CD4-positive, alpha-beta T cell treated with Interleukin-21 for 1 hour (primary cell): ENCODE data around the gene RASAL2.
"Not testable (repeated sequence)": the region's sequence is repeated elsewhere in the genome, so short reads cannot be mapped to it uniquely, and the experiment has no call there.

Experiments used
- DNase-seq: peaks from one replicate; pipeline ENCODE4 v3.0.0-alpha.2; 2020

The RASAL2 gene

DNA sequence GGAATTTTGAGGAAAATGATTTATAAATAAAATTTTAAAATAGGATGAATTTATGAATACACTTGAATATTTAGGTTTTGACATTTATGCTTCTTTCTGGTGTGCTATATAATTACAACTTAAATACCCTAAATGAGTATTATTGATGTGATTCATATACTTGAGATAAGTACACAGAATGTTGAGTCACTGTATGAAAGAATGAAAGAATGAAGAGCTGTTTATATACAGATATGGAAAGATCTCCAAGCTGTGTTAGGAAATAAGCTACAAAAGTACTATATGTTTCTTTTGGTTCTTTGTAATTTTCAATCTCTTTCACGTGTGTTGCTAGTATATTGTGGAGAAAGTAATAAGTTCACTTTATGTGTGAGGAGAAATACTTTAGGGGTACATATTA is 147.2 kb downstream of the RASAL2 start:
- no peak for DNase-seq

DNA sequence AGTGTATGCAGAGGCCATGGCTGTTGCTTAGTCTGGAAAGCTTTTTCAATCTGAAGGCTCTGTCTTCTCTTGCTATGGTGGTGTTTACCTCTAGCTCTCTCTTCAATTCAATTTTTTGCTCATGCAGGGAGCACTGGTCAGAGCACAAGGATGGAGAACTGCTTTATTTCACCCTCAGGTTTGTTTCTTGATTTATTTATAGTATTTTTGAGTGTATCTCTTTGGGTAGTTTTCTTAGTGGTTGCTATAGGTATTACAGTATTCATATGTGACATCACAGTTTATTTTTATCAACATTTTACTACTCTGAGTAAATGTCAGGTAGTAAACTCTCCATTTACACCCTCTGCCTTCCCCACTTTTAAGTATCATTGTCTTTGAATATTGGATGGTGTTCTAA is 147.9 kb downstream of the RASAL2 start:
- DNase-seq, result no peak

GRCh38 chr1:178243119-178243518 is 149.2 kb downstream of the RASAL2 start:
- DNase-seq, result no peak

- no peak for DNase-seq
Measured at GRCh38 chr1:178243890-178244289, 150.0 kb downstream of the RASAL2 start.

DNA sequence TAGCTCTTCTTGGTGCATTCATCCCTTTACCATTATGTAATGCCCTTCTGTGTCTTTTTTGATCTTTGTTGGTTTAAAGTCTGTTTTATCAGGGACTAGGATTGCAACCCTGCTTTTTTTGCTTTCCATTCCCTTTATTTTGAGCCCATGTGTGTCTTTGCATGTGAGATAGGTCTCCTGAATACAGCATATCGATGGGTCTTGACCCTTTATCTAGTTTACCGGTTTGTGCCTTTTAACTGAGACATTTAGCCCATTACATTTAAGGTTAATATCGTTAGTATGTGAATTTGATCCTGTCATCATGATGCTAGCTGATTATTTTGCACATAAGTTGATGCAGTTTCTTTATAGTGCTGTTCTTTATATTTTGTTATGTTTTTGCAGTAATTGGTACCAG is 154.4 kb downstream of the RASAL2 start:
- DNase-seq, result not testable (repeated sequence)

DNA sequence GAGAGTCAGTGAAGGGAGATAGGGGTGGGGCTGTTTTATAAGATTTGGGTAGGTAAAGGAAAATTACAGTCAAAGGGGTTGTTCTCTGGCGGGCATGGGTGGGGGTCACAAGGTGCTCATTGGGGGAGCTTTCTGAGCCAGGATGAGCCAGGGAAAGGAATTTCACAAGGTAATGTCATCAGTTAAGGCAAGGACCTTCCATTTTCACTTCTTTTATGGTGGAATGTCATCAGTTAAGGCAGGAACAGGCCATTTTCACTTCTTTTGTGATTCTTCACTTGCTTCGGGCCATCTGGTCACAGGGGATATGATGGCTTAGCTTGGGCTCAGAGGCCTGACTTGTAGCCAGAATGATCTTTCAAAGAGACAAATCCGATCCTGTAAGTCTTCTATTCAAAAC is 159.7 kb downstream of the RASAL2 start:
- not testable (repeated sequence) for DNase-seq

GRCh38 chr1:178254433-178254832 is 160.5 kb downstream of the RASAL2 start:
- no peak for DNase-seq

- DNase-seq, result no peak
Measured at GRCh38 chr1:178258536-178258935, 164.6 kb downstream of the RASAL2 start.

GRCh38 chr1:178262120-178262500 is 168.2 kb downstream of the RASAL2 start:
- DNase-seq, result no peak

DNA sequence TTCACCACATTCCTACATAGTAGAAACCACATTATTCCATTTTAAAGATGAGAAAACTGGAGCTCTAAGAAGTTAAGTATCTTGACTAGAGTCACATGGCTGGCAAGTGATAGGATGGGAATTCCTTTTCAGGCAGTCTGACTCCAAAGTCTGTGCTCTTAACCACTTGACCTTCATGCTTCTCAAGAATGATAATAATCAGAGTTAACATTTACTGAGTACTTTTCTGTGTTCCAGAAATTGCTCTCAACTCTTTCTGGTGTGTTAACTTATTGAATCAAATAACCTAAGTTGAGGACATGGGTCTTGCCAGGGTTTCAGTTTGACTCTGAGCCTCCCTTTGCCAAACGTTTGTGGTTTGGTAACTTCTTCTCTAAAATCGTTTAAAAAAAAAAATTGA is 169.4 kb downstream of the RASAL2 start:
- no peak for DNase-seq

- DNase-seq, result no peak
Measured at GRCh38 chr1:178266113-178266512, 172.2 kb downstream of the RASAL2 start.

GRCh38 chr1:178266619-178267066 is 172.7 kb downstream of the RASAL2 start:
- no peak for DNase-seq

GRCh38 chr1:178267646-178268094 is 173.8 kb downstream of the RASAL2 start:
- no peak for DNase-seq

GRCh38 chr1:178271471-178271870 is 177.6 kb downstream of the RASAL2 start:
- no peak for DNase-seq

DNA sequence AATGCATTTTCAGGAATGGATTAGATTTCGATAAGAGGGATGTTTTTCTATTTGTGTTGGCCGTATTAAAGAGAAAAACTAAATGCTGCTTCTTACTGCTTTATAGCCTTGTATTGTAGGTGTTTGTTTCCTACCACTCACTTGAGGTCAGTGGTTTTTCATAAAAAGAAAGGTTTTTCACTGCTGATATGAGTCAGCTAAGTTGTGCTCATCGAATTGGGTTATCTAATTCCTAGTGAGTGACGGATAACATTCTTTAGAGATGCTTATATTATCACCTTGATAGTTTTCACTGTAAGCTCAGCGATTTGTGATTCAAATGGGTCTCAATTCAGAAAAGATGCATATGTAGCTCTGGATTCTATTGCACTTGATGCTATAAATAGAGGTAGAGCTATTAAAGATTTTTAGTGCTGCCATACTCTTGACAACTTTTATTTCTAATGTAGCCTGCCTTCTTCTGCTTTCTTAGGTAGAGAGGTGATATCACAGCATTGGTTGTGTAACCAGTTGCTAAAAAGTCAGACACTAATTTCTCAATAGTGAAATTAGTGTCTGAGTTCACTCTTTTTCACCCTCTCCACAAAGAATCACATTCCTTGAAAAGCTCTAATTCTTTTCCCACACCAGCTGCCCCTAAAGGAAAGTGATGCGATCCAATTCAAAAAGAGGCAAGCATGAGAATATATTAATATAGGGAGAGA is 180.0 kb downstream of the RASAL2 start:
- DNase-seq, result no peak

DNA sequence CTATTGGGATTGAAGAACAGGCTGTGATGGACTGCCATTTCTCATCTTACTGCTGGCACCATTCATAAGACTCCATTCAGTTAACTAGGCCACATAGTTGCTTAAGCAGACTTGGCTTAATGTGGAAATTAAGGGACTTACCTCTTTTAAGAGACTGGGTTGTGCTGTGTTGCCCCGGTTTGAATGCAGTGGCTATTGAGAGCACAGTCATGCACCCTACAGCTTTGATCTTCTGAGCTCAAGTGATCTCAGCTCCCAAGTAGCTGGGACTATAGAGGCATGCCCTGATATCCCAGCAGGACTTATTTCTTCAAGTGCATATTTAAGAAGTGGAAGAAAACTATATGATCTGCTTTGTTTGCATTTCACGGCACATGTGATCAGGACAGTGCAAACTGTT is 181.1 kb downstream of the RASAL2 start:
- no peak for DNase-seq

GRCh38 chr1:178275553-178275952 is 181.6 kb downstream of the RASAL2 start:
- DNase-seq, result no peak

GRCh38 chr1:178277793-178278530 is 184.1 kb downstream of the RASAL2 start:
- DNase-seq, result no peak

- DNase-seq, result no peak
Measured at GRCh38 chr1:178278916-178279686, 185.2 kb downstream of the RASAL2 start.

- no peak for DNase-seq
Measured at GRCh38 chr1:178282949-178283367, 189.1 kb downstream of the RASAL2 start.

DNA sequence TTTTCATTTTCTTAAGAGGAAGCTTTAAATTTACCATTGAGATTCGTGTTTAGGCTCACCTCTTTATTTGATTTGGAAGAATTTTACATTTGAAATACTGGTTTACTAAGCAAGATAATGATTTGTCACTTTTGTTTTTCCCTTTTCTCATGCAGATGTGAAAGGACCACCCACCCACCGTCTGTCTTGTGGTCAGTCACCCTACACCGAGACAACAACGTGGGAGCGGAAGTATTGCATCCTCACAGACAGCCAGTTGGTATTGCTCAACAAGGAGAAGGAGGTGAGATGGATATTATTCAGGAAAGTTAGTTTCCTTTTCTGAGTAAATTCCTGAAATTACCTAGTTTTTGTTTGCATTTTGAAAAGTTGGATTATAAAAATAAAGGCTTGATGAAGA is 189.5 kb downstream of the RASAL2 start:
- DNase-seq, result no peak

GRCh38 chr1:178284058-178284457 is 190.2 kb downstream of the RASAL2 start:
- DNase-seq, result no peak

- no peak for DNase-seq
Measured at GRCh38 chr1:178291166-178291565, 197.3 kb downstream of the RASAL2 start.

DNA sequence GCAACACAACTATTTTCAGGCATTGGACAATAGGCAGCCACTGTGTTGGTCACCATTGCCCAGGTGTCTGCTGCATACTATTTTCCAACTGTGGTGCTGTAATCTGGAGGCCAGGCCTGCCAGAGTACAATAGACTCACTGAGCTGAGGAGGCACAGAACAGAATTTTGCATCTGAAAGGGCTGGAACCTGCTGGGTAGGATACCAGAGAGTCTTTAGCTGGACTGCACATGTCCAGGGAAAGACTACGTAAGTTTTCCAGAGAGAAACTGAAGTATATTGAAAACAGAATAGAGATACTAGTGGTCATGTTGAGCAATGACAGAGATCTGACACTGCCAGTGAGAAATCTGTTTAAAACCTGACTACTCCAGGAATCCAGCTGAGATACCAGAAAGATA is 200.8 kb downstream of the RASAL2 start:
- DNase-seq, result no peak
